A549 treated with AZD2906 at 1 μM for 4 hours (cell line): Measurements from ENCODE around the gene PRPF6. TPM values are rescaled to one million over a fixed set of nuclear protein-coding genes. Genes with fewer than 3 reads are reported as not detected.

Source experiments
- total RNA-seq: library from RNA; stranded (reverse); fragments of 200-300 nt; extraction: Qiagen RNA extraction; gene quantifications from 5 replicates; pipeline ENCODE4 v1.2.3, GENCODE V29; 2022

Gene PRPF6, protein sequence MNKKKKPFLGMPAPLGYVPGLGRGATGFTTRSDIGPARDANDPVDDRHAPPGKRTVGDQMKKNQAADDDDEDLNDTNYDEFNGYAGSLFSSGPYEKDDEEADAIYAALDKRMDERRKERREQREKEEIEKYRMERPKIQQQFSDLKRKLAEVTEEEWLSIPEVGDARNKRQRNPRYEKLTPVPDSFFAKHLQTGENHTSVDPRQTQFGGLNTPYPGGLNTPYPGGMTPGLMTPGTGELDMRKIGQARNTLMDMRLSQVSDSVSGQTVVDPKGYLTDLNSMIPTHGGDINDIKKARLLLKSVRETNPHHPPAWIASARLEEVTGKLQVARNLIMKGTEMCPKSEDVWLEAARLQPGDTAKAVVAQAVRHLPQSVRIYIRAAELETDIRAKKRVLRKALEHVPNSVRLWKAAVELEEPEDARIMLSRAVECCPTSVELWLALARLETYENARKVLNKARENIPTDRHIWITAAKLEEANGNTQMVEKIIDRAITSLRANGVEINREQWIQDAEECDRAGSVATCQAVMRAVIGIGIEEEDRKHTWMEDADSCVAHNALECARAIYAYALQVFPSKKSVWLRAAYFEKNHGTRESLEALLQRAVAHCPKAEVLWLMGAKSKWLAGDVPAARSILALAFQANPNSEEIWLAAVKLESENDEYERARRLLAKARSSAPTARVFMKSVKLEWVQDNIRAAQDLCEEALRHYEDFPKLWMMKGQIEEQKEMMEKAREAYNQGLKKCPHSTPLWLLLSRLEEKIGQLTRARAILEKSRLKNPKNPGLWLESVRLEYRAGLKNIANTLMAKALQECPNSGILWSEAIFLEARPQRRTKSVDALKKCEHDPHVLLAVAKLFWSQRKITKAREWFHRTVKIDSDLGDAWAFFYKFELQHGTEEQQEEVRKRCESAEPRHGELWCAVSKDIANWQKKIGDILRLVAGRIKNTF
- 52.7 to 54.9 TPM (median 54.7 TPM) in 5 replicates for total RNA-seq

DNA sequence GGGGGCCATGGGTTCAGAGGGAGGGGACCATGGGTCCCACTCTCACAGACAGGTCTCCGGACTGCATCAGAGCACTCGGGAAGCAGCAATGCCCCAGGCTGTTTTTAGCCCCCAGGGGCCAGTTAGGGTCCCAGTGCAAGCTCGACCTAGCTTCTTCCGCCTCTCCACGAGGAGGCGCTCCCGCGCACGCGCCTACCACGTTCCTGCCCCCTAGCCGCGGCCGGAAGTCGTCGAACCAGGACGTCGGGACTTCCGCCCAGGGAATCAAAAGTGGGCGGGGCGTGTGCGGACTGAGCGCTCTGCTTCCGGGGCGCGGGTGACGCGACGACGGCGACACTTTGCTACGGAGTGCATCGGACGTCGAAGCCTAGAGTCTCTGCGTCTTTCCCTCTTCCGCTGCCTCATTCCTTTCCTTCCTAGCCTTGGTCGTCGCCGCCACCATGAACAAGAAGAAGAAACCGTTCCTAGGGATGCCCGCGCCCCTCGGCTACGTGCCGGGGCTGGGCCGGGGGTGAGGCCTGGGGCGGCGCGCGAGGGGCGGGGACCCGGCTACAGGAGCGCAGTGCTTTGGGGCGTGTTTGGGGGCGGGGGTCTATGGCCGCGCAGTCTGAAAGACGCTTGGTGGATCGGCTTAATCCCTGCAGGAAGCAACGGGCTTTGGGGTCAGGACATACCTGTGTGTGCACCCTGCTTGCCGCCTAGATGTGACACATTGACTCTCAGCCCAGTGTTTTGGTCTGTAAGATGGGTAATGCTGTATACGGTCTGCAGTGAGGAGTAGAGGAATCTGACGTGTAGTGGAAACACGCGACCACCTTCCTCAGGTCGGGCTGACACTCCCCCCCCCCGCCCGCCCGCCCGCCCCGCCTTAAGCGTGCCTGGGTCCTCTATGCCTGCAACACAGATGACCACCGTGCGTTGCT lies at the start of gene PRPF6:
TSS of gene PRPF6 (plus strand) at position 327 of the 923 bp plus-strand sequence. CDS start at position 441, 114 bp downstream.

GRCh38 chr20:63955827-63956663 lies 24.9 kb upstream of the PRPF6 start, which contains the start of gene UCKL1:
UCKL1 (minus strand) TSS chr20:63956416; CDS start chr20:63956372, 44 bp downstream.

DNA sequence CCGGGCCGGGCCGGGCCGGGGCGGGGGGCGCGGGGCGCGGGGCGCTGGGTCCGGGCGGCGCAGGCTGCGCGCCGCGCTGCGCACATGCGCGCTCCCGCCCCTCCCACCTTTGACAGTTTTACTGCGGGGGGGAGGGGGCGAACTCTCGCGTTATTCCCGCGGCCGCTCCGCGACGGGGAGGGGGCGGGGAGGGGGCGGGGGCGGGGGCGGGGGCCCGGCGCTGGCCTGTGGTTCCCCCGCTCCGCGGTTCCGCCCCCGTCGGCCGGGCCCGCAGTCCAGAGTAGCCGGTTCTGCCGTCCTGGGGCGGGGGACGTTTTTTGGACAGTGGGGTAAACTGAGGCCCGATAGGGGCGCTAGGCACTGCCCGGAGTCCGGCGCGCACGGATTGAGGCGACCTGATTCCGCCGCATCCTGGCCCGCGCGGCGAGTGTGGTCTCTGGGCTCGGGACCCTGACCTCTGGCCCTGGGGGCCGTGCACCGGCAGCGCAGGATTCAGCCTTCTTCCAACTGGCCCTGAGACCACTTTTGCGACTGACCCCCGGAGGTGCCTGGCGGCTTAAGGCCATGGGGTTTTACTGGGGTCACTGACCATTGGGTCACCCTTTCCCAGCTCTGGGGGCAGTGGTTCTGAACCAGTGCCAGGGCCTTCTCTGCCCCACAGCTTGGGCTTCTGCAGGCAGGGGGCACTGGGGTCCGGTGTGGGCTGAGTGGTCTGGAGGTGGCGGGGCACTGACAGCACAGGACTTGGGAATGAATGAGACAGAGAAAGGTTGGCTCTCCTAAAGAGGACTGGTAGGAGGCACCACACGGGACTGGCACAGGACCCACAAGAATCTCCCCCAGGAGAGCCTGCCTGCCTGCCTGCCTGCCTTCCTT lies 10.9 kb upstream of the PRPF6 start, which contains the start of gene ZNF512B:
TSS of gene ZNF512B (minus strand) at position 93 of the 876 bp plus-strand sequence. CDS start 1,980 bp downstream, outside the sequence.

DNA sequence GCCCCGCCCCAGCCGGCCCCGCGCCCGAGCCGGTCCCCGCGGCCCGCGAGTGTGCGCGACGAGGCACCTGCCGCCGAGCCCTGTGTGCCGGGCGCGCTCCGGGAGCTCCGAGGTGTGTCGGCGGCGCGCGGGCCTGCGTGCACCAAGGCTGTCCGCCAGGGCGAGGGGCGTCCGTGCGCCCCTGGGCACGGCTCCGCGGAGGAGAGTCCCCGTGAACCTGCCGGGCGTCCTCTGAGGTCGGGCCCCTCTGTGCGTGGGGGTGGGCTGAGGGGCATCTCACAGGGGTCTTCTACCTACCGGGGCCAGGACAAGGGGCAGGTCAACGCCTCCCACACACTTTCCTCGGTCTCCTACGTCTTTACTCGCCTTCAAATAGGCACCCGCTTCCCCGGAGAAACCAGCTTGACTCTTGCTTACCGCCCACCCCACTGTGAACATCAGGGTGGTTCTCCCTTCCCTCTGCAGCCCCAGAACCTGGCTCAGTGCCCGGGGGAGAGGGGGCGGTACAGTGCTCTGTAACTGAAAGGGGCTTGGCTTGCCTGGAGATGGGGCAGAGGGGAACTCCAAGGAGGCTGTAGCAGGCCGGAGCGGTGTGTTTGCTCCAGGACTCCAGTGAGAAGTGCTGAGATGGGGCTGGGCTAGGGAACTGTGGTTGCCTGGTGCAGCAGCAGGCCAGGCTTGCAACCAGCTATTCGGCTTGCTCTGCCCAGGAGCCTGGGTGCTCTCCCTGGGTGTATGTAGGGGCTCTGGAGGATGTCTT lies 1.2 kb upstream of the PRPF6 start, which contains the start of gene SAMD10:
TSS of gene SAMD10 (minus strand) at position 86 of the 760 bp plus-strand sequence. CDS start 175 bp downstream, outside the sequence.

GRCh38 chr20:64035933-64036345 lies 55.0 kb downstream of the PRPF6 start, which contains the start of gene C20orf204:
C20orf204 (plus strand) TSS chr20:64036182; CDS start chr20:64036324, 142 bp downstream.

DNA sequence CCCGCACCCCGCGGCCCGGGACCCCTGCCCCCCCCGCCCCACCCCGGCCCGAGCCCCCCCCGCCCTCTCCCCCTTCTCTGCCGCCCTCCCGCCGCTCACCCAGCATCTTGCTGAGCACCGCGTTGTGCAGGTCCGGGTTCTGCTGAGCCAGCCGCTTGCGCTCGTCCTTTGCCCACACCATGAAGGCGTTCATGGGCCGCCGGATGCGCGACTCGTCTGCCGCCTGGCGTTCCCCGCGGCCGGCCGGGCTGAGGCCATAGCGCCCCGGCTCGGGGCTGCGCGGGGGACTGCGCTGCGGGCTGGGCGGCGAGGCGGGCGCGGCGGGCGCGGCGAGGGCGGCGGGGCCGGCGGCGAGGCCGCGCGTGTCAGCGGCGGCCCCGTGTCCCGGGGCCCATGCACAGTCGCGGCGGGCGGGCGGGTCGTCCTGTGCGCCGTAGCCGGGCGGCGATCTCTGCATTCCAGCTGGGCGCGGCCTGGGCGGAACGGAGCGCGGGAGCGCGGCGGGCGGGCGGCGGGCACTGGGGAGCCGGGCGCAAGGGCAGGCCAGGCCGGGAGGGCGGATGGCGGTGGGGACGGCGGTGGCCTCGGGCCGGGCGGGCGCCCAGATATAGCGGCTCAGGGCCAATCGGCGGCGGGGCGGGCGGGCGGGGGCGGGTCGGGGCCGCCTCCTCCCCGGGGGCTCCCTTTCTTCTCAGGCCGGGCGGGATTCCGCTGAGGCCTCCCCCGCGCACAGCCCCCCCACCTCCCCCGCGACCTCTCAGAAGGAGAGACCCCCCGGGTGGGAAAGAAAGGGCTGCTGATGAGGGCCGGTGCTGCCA lies 68.3 kb downstream of the PRPF6 start, which contains the start of gene SOX18:
TSS of gene SOX18 (minus strand) at position 580 of the 818 bp plus-strand sequence. CDS start at position 457, 123 bp downstream.

DNA sequence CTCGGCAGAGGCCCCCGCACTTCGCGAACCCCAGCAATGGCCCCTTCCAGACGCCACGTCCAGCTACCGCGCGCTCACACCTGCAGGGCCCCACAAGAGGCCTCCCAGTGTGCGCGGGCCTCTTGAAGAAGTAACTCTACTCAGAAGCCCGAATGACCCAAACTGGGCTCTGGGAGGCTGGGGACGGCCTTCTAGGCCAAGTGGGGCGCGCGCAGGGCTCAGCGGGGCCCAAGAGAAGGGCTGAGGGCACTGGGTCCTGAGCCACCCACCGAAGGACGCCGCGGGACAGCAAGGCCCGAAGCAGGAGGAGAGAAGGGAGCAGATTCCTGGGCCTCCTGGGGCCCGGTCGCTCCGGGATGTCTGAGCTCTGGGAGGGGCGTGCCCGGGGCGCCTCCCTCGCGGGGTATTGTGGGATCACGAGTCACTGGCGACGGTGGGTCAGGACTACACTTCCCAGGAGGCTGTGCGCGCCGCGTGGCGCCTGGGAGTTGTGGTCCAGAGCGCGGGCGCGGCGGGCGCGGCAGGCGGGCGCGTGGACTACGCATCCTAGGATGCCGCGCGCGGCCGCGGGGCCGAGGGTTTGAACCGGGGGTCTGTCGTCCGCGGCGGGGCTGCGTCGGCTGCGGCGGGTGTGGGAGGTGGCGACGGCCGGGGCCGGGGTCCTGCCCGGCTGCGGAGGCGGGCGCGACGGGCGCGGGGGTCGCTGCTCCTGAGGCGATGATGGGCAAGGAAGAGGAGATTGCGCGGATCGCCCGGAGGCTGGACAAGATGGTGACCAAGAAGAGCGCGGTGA lies 81.9 kb downstream of the PRPF6 start, which contains the start of gene TCEA2:
TSS of gene TCEA2 (plus strand) at position 603 of the 793 bp plus-strand sequence. CDS start at position 718, 115 bp downstream.

GRCh38 chr20:64079273-64080012 lies 98.5 kb downstream of the PRPF6 start, which contains the start of gene RGS19:
RGS19 (minus strand) TSS chr20:64079518; CDS start chr20:64076886, 2,632 bp downstream.

GRCh38 chr20:64080013-64080812 lies 99.3 kb downstream of the PRPF6 start, which contains the start of gene OPRL1:
OPRL1 (plus strand) TSS chr20:64080082; CDS start chr20:64092721, 12,639 bp downstream.

Other genes with a start within 250 kb of the PRPF6 start
- 3.7 to 10.8 TPM (median 9.0 TPM) in 5 replicates for gene LIME1, start 244.5 kb upstream of the PRPF6 start, total RNA-seq
- 55.9 to 101 TPM (median 89.8 TPM) in 5 replicates for gene SLC2A4RG, start 241.4 kb upstream of the PRPF6 start, total RNA-seq
- gene ZBTB46, start 149.9 kb upstream of the PRPF6 start, total RNA-seq, result 0.73 to 0.85 TPM (median 0.76 TPM) in 5 replicates
- not detected in 5 replicates for gene ABHD16B, start 119.6 kb upstream of the PRPF6 start, total RNA-seq
- 131 to 135 TPM (median 134 TPM) in 5 replicates for gene TPD52L2, start 115.9 kb upstream of the PRPF6 start, total RNA-seq
- gene DNAJC5, start 86.0 kb upstream of the PRPF6 start, total RNA-seq, result 25.9 to 29.2 TPM (median 28.0 TPM) in 5 replicates
- 26.1 to 36.0 TPM (median 31.2 TPM) in 5 replicates for gene UCKL1, start 24.7 kb upstream of the PRPF6 start, total RNA-seq
- gene ZNF512B, start 11.2 kb upstream of the PRPF6 start, total RNA-seq, result 10.2 to 13.7 TPM (median 11.8 TPM) in 5 replicates
- gene SAMD10, start 1.5 kb upstream of the PRPF6 start, total RNA-seq, result 0.05 TPM in 1 of 5 replicates, not detected in the others
- gene C20orf204, start 55.0 kb downstream of the PRPF6 start, total RNA-seq, result 0.10 to 0.56 TPM (median 0.41 TPM) in 5 replicates
- 1.6 to 2.9 TPM (median 2.6 TPM) in 5 replicates for gene SOX18, start 68.5 kb downstream of the PRPF6 start, total RNA-seq
- gene TCEA2, start 82.1 kb downstream of the PRPF6 start, total RNA-seq, result 30.0 to 51.1 TPM (median 47.8 TPM) in 5 replicates
- 39.1 to 53.5 TPM (median 50.3 TPM) in 5 replicates for gene RGS19, start 98.4 kb downstream of the PRPF6 start, total RNA-seq
- 1.3 to 2.3 TPM (median 1.7 TPM) in 5 replicates for gene OPRL1, start 99.0 kb downstream of the PRPF6 start, total RNA-seq
- gene LKAAEAR1, start 103.3 kb downstream of the PRPF6 start, total RNA-seq, result 0.65 to 3.1 TPM (median 2.4 TPM) in 5 replicates
- not detected in 5 replicates for gene NPBWR2, start 126.4 kb downstream of the PRPF6 start, total RNA-seq
- gene MYT1, start 183.3 kb downstream of the PRPF6 start, total RNA-seq, result 0.11 to 0.75 TPM (median 0.22 TPM) in 5 replicates